Colonic mucosa (tissue), 4 donors: ENCODE measurements around the gene PSMD13. TPM values are rescaled to one million over a fixed set of nuclear protein-coding genes. Genes with fewer than 3 reads are reported as not detected.

Experiments used
- DNase-seq: peaks from one replicate; pipeline ENCODE4 v3.0.0-alpha.2; 2020
- H3K27ac ChIP-seq: fragments of 200-600 bp; one replicate; pipeline ENCODE4 v1.8.0; 2021
- H3K27me3 ChIP-seq: fragments of 200-600 bp; one replicate; pipeline ENCODE4 v1.8.0; 2021
- H3K36me3 ChIP-seq: fragments of 200-600 bp; one replicate; pipeline ENCODE4 v1.8.0; 2021
- H3K4me1 ChIP-seq: fragments of 200-600 bp; one replicate; pipeline ENCODE4 v1.8.0; 2021; ENCODE audit warnings: mild to moderate bottlenecking
- H3K4me3 ChIP-seq: fragments of 200-600 bp; one replicate; pipeline ENCODE4 v1.8.0; 2021
- H3K9ac ChIP-seq, 2 donors: one replicate each; pipeline ENCODE4 v1.7.0; 2013; ENCODE audit warnings: control low read depth in 2 of 2, low read depth in 2 of 2, low read length in 2 of 2
- H3K9me3 ChIP-seq: fragments of 200-600 bp; one replicate; pipeline ENCODE4 v1.8.0; 2021
- CTCF ChIP-seq: fragments of 200-600 bp; IDR thresholded peaks from one replicate; pipeline ENCODE4 v1.8.0; 2022; ENCODE audit warnings: antibody characterized with exemption, mild to moderate bottlenecking
- intact Hi-C: fragments of 100-400 bp; cut with DNase I; formaldehyde crosslinking; loops from one replicate; pipeline ENCODE4 v1.14.1; 2022
- total RNA-seq, 2 donors: library from RNA; stranded (reverse); fragmentation: NEBNext Ultra II Directional in 1 of 2; extraction: Animal tissue kit (Norgen Biotek cat#: 25700) in 1 of 2; gene quantifications; one replicate each; pipeline ENCODE4 v1.2.1, GENCODE V29; 2021
- donor health status: healthy.
- donor health status: DM: no; HTN: no; CAD: no.
- donor health status: DM: no; HTN: no; CAD: no.

PSMD13 gene
- total RNA-seq, 2 donors from 2014 or later: 99.0 to 145 TPM

GRCh38 chr11:294780-295179 lies 58.0 kb downstream of the PSMD13 start:
- Histone ChIP-seq H3K9ac (no peak overlapping the region), H3K4me3 (no peak overlapping the region), H3K36me3 (no peaks in the 10 kb centered on the region), H3K9me3 (no peaks in the 10 kb centered on the region), H3K4me1 (peaks cover 5% of the 10 kb centered on the region), H3K27me3 (peaks cover 1% of the 10 kb centered on the region), H3K27ac (no peak overlapping the region)
- TF ChIP-seq CTCF: no peak
- no peak for DNase-seq
- intact Hi-C loops: no loop called here

- H3K9ac ChIP-seq: no peak overlapping the region
- H3K36me3 ChIP-seq: no peaks in the 10 kb centered on the region
- H3K9me3 ChIP-seq: no peaks in the 10 kb centered on the region
- peaks cover 5% of the 10 kb centered on the region for H3K4me1 ChIP-seq
- H3K27ac ChIP-seq: no peak overlapping the region
- no peak for DNase-seq
- TF ChIP-seq CTCF: no peak
- H3K4me3 ChIP-seq: no peak overlapping the region
- intact Hi-C loops: no loop called here
- H3K27me3 ChIP-seq: peaks cover 3% of the 10 kb centered on the region
These were observed 58.8 kb downstream of the PSMD13 start for GRCh38 chr11:295351-296170.

- Histone ChIP-seq H3K36me3 (no peaks in the 10 kb centered on the region), H3K27ac (no peak overlapping the region), H3K9me3 (no peaks in the 10 kb centered on the region), H3K4me3 (no peak overlapping the region), H3K27me3 (peaks cover 3% of the 10 kb centered on the region), H3K9ac (no peak overlapping the region), H3K4me1 (peaks cover 5% of the 10 kb centered on the region)
- intact Hi-C loops: no loop called here
- no peak for TF ChIP-seq CTCF
- no peak for DNase-seq
These were observed 59.6 kb downstream of the PSMD13 start for GRCh38 chr11:296171-297050.

- Histone ChIP-seq H3K9me3 (no peaks in the 10 kb centered on the region), H3K9ac (no peak overlapping the region), H3K27ac (no peak overlapping the region), H3K4me1 (peaks cover 5% of the 10 kb centered on the region), H3K4me3 (no peak overlapping the region), H3K27me3 (peaks cover 3% of the 10 kb centered on the region), H3K36me3 (no peaks in the 10 kb centered on the region)
- intact Hi-C loops: no loop called here
- TF ChIP-seq CTCF: no peak
- no peak for DNase-seq
These were observed 60.3 kb downstream of the PSMD13 start for GRCh38 chr11:297051-297585.

- no peak for TF ChIP-seq CTCF
- intact Hi-C loops: no loop called here
- Histone ChIP-seq H3K4me3 (no peak overlapping the region), H3K4me1 (peaks cover 5% of the 10 kb centered on the region), H3K27ac (no peak overlapping the region), H3K27me3 (peaks cover 3% of the 10 kb centered on the region), H3K9me3 (no peaks in the 10 kb centered on the region), H3K36me3 (no peaks in the 10 kb centered on the region), H3K9ac (peak overlapping the region in 1 of 2 donors; percentile 35)
- no peak for DNase-seq
These were observed 61.0 kb downstream of the PSMD13 start for GRCh38 chr11:297586-298405.
